CD4-positive, alpha-beta T cell treated with Interleukin-12 subunit alpha and Interleukin-12 subunit beta, for 1 hour (primary cell): Measurements from ENCODE around the gene CNTNAP2.

Experiments
- DNase-seq: peaks from one replicate; pipeline ENCODE4 v3.0.0-alpha.2; 2020

Gene CNTNAP2

DNA sequence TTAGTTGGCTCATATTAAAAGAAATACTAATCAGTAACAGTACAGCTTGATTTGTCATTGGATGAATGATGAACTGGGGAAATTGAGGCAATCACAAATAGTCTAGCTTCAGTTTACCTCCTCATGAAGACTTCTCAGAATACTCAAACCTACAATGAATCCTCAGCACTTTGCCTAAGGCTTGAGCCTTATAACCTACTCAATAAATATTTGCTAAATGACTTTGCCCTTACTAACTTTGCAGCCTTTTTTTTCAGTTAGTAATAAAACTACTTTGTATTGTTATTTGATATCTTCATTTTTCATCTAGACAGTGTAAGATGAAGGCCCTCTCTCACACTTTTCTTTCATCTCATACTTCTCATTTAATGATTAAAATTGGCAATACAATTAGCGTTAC lies 1311.5 kb downstream of the CNTNAP2 start:
- no peak for DNase-seq

DNA sequence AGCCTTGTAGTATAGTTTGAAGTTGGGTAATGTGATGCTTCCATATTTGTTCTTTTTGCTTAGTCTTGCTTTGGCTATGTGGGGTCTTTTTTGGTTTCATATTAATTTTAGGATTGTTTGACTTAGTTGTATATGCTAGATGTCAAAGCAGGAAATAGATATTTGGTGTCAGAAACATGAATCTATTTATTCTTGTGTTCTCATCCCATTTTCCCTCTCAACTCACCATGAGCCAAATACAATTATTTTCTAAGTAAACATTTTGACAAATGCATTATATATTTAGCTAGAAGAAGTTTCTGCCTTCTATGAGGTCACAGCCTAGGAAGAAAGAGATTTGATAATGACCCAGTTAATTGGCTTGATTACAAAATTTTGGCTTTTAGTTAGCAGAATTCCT lies 1313.4 kb downstream of the CNTNAP2 start:
- no peak for DNase-seq

DNA sequence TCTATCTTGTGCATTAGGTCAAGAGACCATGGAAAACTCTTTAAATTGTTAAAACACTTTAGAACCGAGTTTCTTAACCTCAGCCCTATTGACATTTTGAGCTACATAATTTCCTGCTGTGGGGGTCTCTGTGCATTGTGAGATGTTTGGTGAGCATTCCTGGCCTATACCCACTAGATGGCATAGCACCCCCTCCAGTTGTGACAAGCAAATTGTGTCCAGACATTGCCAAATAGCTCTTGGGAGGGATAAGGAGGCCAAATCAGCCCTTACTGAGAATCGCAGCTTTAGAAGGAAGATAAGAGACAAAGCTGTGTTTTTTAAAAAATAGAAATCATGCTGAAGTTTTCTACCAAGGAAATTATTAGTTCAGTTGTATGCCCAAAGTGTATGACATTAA lies 1315.5 kb downstream of the CNTNAP2 start:
- no peak for DNase-seq

DNA sequence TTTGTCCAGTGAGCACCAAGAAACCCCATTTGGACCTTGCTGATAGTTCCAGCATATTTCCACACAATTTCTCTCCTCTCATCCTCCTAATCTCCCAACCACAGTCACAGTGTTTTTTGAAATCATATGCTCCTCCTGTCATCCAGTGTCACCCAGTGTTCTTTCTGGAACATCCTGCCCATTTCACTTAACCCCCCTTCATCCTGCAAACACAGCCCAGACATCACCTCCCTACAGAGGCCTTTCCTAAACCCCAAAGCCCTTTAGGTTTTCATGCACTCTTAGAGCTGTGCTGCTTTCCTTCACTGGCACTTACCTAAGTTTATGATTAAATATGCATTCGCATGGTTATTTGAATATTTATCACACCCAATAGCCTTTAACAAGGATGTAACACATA lies 1316.0 kb downstream of the CNTNAP2 start:
- no peak for DNase-seq

DNA sequence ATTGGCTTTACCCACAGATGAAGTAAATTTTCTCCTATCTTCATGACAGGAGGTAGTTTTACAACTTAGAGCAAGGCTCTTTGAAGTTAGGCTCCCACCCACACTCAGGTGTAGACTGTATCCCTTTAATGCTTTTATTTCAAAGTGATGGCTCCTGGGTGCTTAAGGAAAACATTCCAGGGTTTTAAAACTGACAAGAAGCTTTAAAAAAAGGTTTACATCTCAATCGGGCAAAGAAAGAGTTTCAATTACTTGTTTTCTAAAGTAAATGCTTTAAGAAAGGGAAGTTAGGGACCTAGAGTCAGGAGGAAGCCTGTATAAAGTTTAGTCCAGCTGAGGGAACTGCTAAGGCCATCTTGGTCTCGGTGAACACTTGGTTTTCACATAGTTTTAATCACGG lies 1320.1 kb downstream of the CNTNAP2 start:
- no peak for DNase-seq

DNA sequence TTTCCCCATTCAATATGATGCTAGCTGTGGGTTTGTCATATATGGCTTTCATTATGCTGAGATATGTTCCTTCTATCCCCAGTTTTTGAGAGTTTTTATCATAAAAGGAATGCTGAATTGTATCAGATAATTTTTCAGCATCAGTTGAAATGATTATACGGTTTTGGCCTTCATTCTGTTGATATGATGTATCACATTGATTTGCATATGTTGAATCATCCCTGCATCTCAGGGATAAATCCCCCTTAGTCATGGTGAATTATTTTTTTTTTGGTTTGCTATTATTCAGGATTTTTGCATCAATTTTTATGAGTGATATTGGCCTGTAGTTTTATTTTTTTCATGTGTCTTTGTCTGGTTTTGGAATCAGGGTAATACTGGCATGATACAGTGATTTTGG lies 1321.6 kb downstream of the CNTNAP2 start:
- DNase-seq: no peak

DNA sequence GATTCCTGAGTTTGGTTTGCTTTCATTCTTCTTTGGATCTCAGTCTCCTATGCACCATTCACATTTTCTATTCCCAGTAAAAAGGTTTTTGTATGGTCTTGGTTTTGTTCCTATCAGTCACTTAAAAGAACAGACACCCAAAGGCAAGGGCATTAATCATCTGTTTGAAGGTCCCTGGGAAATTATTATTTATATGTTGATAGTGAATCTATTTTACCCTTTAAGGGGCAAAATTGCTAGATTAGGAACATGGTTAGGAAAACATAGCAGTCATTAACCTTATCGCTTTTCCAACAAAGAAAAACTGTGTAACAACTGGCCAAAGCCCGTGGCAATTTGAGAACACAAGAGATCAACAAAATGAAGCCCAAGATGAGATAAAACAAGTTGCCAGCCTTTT lies 1327.3 kb downstream of the CNTNAP2 start:
- DNase-seq: no peak

DNA sequence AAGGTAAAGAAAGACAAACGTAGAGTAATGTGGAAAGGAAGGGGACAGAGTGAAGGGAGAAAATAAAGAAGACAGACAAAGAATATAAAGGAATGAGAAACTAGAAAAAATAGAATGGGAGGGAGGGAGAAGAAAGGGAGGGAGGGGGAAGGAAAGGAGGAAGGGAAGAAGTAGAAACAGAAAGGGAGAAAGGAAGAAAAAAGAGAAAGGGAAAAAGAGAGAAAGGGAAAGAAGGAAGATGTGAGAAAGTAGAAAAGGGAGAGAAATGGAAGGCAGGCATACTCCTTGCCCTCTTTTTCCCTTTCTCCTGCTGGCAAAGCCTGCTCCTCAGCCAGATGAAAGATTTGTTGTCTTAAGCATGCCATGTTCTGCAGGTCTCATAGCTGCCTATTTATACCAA lies 1336.2 kb downstream of the CNTNAP2 start:
- DNase-seq: no peak

DNA sequence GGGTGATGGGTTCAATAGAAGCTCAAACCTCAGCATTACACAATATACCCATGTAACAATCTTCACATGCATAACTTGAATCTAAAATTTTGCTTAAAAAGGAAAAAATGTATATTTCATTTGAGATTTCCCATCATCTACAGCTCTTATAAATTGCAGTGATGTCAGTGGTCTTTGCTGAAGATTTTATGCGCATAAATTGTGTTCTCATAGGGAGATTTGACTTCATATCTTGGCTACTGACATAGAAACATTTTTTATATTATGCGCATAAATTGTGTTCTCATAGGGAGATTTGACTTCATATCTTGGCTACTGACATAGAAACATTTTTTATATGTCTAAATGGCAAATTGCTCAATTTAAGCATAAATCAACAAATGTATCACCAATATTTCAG lies 1348.6 kb downstream of the CNTNAP2 start:
- no peak for DNase-seq

DNA sequence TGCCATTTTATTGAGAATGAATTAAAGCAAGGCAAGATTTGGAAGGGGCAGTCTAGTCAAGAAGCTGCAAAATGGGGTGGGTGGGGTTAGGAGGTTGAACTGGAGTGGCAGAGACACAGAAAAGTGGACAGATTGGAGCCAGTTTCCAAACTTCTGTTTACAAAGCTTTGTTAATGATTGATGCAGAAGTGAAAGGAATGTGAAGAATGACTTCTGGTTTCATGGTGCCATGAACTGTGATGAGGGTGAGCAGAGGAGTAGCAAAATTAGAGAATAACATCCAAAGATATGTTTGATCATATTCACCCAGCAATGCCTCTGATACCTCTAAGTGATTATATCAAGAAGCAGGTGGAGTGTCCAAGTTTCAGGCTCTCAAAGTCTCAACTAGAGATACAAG lies 1356.0 kb downstream of the CNTNAP2 start:
- no peak for DNase-seq

DNA sequence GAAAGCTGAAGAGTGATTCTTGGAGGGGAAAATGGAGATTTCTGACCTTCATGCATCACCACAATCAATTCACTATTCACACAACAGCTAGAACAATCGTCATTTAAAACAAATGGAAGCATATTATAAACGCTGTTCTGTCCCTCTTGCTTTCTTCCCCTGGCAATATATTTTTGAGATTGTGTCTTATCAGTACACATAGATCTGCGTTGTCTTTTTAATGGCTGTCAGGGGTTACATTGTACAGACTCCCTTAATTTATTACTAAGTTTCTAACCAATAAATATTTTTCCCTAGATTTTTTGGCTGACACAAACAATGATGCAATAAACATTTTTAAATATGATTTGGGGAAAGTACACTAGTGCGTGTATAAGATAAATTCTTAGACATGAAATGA lies 1358.3 kb downstream of the CNTNAP2 start:
- DNase-seq: no peak

DNA sequence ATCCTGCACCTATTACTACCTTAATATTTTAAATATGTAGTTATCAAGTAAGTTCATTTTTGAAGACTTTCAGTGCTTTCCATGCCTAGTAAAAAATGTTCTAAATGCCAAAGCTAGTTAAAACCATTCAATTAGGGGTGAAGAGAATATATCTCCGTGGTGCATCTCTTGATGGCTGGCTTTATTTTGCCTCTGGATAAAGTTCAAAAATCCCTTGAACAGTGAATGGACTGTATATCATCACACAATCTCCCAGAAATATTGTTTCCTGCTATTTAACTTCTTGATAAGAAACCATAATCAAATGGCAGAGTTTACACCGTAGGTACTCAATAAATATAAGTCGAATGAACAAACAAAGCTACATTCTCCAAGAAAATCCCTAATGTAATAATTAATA lies 1360.9 kb downstream of the CNTNAP2 start:
- no peak for DNase-seq

DNA sequence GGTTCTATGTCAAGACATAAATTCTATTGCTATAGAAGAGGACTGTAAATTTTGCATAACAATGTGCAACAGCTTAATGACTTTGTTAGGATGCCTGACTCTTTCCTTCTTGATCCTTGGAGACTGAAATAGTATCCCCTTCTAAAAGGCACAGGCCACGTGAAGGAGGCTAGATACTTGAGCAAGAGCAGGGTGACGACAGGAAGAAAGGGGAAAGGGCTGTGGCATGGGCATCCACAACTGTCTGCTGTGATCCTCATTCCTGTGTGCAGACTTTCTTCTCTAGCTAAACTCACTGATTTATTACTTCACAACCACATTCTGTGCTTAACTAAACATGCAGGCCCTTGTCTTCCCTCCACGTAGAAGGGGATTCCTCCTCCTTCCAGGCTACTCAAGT lies 1362.2 kb downstream of the CNTNAP2 start:
- DNase-seq: no peak

DNA sequence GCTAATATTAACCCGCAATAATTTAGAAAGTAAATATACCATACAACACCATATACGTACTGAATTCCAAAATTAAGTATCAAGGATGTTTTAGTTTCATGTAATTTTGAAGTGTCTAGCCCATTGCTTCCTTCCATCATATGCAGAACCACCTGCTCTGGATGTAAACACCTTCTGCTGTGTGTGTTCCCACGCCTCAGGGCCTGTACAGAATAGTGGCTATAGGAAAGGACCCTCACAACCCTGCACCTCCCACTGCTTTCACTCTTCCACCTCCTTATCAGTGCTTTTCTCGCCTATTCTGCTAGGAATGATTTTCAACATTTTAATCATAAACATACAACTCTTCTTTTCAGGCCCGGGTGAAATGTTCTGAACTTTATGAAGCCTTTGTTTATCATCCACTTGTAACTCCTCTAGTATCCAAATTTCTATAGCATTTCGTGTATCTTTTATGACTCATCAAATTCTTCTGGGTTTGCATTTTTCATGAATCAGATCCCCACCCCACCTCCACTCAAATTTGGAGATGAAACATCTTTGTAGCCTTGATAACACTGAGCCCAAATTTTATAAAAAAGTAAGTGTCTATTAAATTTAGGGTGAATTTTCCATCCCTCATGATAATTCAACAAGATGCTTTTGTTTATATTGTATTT lies 1367.2 kb downstream of the CNTNAP2 start:
- DNase-seq: no peak

DNA sequence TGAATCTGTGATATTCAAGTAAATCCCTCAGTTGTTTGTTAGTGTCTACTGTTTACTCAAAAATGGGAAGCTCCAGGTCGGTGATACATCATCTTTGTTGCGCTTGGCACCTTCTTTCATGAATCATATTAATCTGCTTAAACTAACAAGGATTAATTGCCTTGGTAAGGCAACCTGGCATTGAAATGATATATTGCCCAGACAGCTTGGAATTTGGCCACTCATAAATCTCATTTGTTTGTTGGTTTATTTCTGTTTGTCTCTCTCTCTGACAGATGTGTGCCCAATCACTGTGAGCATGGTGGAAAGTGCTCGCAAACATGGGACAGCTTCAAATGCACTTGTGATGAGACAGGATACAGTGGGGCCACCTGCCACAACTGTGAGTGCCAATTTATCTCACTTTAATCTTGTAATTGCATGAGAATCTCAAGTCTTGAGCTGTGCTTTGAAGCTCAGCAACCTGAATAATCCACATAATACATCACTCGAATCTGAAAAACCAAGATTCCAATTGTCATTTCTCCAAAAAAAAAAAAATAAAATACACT lies 1369.1 kb downstream of the CNTNAP2 start:
- DNase-seq: no peak

DNA sequence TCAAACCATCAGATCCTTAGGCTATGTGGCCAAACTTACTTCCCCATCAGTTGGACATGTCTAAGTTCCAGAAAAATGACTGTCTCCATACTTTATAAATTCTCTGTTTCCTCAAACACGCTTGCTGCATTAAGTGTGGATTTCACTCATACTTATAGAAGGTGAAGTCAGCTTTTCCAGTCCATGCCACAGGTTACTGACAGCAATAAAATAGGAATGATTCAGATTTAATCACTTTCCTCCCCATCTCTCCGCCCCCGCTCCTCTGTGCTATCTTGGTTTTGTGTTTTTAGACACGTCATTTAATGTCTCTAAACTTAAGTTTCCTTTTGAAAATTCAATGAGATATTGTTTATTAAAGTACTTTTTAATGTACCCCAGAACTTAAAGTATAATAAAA lies 1376.0 kb downstream of the CNTNAP2 start:
- no peak for DNase-seq

DNA sequence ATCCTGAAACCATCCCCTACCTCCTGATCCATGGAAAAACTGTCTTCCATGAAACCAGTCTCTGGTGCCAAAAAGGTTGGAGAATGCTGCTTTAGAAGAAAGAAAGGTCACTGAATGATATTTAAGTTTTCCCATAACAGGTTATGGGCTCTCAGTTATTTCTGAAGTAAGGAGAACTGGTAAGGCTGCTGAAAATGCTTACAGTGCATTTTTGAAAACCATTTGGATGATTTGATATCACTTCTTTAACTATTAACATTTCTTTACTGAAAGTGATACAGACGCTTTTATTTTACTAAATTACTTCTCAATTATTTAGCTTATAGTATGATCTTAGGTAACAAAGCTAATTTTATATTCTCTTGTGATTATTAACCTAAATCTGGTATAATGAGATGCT lies 1379.6 kb downstream of the CNTNAP2 start:
- no peak for DNase-seq

DNA sequence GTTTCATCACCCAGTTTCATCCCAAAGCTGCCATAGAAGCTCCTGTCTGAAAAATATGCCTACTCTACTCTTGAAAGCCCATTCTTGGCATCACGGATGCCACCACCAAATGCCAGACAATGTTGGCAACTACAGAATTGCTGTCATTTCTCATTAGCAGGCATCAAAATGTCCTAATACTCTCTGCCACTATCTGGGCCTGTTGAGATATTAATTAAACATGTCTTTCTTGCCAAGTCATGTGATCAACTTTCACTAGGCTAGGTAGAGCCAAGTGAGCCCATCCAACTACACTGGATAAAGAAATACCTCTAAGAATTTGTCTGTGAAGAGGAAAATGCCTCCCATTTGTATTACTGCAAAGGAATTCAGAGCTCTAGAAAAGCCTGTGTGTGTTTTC lies 1380.6 kb downstream of the CNTNAP2 start:
- DNase-seq: no peak

DNA sequence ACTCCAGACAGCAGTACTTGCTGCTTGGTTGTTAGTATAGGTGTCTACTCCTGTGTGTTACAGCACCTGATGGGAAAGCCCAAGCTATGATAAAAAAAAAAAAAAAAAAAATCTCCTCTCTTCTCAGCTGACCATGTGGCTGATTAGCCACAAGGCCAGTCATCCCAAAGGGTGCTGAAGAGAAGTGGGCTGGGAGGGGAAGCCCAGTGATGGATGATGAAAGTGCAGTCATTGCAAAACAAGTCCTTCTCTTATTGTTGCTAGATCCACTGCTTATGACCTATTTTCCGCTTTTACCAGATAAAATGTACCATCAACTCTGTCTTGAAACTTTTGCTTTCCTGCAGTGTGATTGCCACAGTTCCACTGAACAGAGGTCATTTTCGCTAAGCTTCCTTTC lies 1381.5 kb downstream of the CNTNAP2 start:
- DNase-seq: no peak

DNA sequence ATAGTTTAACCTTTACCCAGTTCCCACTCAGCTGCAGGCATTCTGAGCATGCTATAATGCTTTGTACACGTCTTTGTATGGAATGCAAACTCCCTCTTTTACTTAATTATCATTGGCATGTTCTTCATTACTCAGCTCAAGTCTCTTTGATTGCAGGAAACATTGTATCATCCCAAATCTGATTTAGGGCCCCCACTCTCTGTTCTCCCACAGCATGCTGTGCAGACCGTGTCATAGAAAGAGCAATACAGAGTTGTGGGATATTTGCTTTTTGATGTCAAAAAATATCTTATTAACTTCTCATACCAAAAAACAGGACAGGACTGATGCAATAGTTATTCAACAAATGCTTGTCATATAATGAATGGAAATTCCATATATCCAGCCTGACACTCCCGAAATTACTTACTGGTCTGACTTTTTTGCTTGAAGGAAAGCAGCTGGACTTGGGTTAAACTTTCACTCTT lies 1392.5 kb downstream of the CNTNAP2 start:
- DNase-seq: no peak

DNA sequence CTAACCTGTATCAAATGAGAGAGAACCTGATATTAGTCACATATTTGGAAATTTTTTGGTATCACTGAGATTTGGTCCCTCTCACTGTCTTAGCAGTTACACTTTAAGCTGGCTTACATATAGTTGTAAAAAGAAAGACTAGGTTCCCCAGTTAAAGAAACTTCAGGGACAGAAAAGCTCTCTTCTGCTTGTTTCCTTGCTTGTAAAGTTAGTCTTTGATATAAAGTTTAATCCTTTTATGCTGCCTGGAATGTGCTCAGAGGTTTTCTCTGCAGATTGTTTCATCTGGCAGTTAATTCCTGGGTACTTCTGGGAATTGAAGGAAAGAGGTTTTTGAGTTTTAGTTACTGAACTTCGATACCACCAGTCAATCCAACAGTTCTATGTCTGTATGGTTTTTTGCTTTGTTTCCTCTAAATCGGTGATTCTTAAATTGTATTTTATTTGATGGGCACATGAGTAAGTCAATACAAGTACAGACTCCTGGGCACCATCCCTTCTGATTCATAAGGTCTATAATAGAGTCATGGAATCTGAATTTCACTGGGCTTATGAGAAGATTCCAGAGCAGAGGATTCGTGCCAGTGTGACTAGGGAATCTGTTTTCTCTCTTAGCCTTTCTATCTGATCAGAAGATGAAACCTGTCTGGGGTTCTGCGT lies 1393.1 kb downstream of the CNTNAP2 start:
- DNase-seq: no peak

DNA sequence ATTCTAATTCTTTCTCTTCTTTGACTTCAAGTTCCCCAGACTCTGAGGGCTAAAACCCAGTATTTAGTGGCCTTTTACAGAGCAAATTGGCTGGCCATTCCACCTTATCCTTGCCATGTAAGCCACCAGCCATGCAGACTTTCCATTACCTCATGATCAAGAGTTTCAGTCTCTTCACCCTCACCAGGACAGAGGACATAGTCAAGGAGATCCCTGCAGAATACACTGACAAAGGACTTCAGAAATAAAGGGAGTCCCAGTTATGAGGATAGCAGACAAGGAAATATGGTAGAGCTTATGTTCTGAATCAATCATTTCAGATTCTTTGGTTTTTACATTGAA lies 1393.6 kb downstream of the CNTNAP2 start:
- no peak for DNase-seq

DNA sequence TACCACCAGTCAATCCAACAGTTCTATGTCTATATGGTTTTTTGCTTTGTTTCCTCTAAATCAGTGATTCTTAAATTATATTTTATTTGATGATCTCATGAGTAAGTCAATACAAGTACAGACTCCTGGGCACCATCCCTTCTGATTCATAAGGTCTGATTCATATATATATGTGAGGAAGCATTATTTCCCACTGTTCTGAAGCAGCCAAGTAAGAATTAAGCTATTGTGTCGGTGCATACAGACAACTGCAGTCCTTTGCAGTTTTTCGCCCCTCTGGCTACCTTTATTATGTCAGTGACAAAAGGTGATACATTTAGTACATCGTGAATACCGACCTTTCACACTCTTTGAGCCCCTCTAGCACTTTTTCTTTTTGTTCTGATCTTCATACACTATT lies 1394.3 kb downstream of the CNTNAP2 start:
- no peak for DNase-seq

DNA sequence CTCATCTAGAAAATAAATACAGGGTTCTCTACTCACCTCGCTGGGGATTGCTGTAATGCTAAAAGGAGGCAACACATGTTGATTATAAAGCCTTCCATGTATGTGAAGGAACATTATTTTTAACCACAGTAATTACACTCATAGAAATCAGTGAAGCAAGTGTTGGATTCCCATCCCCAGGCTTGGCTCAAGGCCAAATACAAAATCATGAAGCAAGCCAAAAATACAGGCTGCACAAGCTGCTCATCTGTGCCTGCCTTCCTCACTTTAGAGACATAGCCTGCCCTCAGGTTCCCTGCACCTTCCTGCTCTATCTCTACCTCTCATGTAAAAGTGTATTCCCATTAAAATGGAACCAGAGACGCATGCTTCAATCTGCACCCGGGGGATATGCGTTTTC lies 1396.8 kb downstream of the CNTNAP2 start:
- no peak for DNase-seq

DNA sequence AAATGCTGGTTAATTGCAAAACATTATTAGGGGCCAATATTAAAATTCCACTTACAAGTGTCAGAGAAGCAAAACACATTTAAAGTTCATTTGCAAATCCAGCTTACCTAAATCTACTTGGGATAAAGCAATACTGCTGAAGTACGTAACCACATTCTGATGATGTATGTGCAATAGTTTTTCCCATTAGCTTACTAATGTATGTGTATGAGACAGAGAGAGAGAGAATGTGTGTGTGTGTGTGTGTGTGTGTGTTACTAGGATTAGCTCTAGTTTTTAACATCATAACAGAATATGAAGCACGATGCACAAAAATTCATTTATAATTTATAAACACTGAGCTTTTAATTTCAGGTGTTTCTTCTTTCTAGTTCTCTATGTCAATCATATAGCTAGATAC lies 1399.8 kb downstream of the CNTNAP2 start:
- no peak for DNase-seq
